Heart right ventricle (tissue), 16 donors: Measurements from ENCODE around the gene DNAH1. TPM values are rescaled to one million over a fixed set of nuclear protein-coding genes. Genes with fewer than 3 reads are reported as not detected.

Experiments
- ATAC-seq, 8 donors: fragments of 200-7000 bp; cut with Tn5 transposase; one replicate each; pipeline ENCODE4 v1.9.1; 2020; ENCODE audit warnings: mild to moderate bottlenecking in 8 of 8, moderate library complexity in 8 of 8, moderate number of reproducible peaks in 1 of 8
- DNase-seq, 2 donors: peaks; one replicate each; pipeline ENCODE4 v3.0.0-alpha.2; 2020
- H3K27ac ChIP-seq, 10 donors: fragments of 200-600 bp; sonication (generic) in 2 of 10; one replicate each; pipeline versions ENCODE4 v1.5.0 to v1.8.0; 2020 to 2022; ENCODE audit warnings: mild to moderate bottlenecking in 3 of 10
- H3K27me3 ChIP-seq, 7 donors: fragments of 200-600 bp; one replicate each; pipeline ENCODE4 v1.8.0; 2021 to 2022; ENCODE audit warnings: mild to moderate bottlenecking in 2 of 7
- H3K36me3 ChIP-seq, 9 donors: fragments of 200-600 bp; sonication (generic) in 1 of 9; one replicate each; pipeline versions ENCODE4 v1.5.0 to v1.8.0; 2020 to 2022; ENCODE audit warnings: mild to moderate bottlenecking in 2 of 9
- H3K4me1 ChIP-seq, 9 donors: fragments of 200-600 bp; sonication (generic) in 1 of 9; one replicate each; pipeline versions ENCODE4 v1.5.0 to v1.8.0; 2020 to 2022; ENCODE audit warnings: mild to moderate bottlenecking in 4 of 9
- H3K4me3 ChIP-seq, 10 donors: fragments of 200-600 bp; sonication (generic) in 2 of 10; one replicate each; pipeline versions ENCODE4 v1.5.0 to v1.8.0; 2020 to 2022; ENCODE audit warnings: mild to moderate bottlenecking in 7 of 10, moderate library complexity in 2 of 10
- H3K9me3 ChIP-seq, 11 donors: fragments of 200-600 bp in 10 of 11; sonication (generic) in 2 of 11; one replicate each; pipeline versions ENCODE4 v1.5.0 to v1.8.0; 2013 to 2022; ENCODE audit warnings: mild to moderate bottlenecking in 2 of 11, control low read depth in 1 of 11, moderate library complexity in 1 of 11
- CTCF ChIP-seq, 9 donors: fragments of 200-600 bp; sonication (generic) in 2 of 9; IDR thresholded peaks; one replicate each; pipeline versions ENCODE4 v1.5.0 to v1.8.0; 2021 to 2022; ENCODE audit warnings: antibody characterized with exemption in 9 of 9, mild to moderate bottlenecking in 5 of 9, moderate library complexity in 1 of 9
- WGBS, 2 donors: extraction: QIAGEN DNeasy Blood & Tissue Kit; methylation state at CpG; one replicate each; pipeline ENCODE4 v1.1.7; 2013; ENCODE audit warnings: inconsistent platforms in 1 of 2; 5-methylcytosine and 5-hydroxymethylcytosine counted together
- intact Hi-C, 10 donors: fragments of 100-400 bp; cut with DNase I; formaldehyde crosslinking; loops; one replicate each; pipeline versions ENCODE4 v1.11.1 to v1.14.2; 2022
- polyA plus RNA-seq, 2 donors: library from polyadenylated mRNA; stranded (reverse); fragments of 200-250 nt; gene quantifications; one replicate each; pipeline ENCODE4 v1.2.3, GENCODE V29; 2013
- total RNA-seq, 10 donors: library from RNA; stranded (reverse); fragmentation: NEBNext Ultra II Directional in 3 of 10; extraction: Animal tissue kit (Norgen Biotek cat#: 25700) in 3 of 10; gene quantifications; one replicate each; pipeline versions ENCODE4 v1.2.1 to v1.2.4, GENCODE V29; 2021 to 2023
- donor health status: Arrhythmogenic right ventricular cardiomyopathy.
- donor health status: ischemic (EF 13 %, LVEDD 7.1; RV severe dilation, severe dysfunction).
- donor health status: healthy with polysubstance abuse.
- donor health status: DM: no; HTN: yes; CAD: no.
- donor health status: DM: no; HTN: no; CAD: no.
- donor health status: ischemic (EF 25% LVEDD 6.9; RV normal size, moderate dysfunction).
- donor health status: ischemic (EF 25% LVEDD 5.7; RV mildly dilated, moderate dysfunction).
- donor health status: healthy.
- donor health status: DM: yes; HTN: yes; CAD: no.
- donor health status: Ischemic cardiomyopathy.
- donor health status: ischemic (EF 35%, LVEDD 5.7; RV mildly dilated, moderate dysfunction).
- donor health status: nonischemic (EF 11% LVEDD 7.7; RV severe dilation, severe dysfunction).
- donor health status: DM: yes; HTN: yes; CAD: no.
- donor health status: PGD.
- donor health status: ischemic (EF 29% LVEDD 5.4; RV normal size, mild dysfunction).
- donor health status: nonischemic (EF 23%, LVEDD 6.1; RV moderate dilation, normal function).

Gene DNAH1
- total and polyA plus RNA-seq, 12 donors: 0.99 to 6.4 (median 2.8) TPM

GRCh38 chr3:52429779-52430415, 113.8 kb downstream of the DNAH1 start:
- no peak overlapping the region for H3K4me3 ChIP-seq
- H3K27me3 ChIP-seq: no peaks in the 10 kb centered on the region
- H3K9me3 ChIP-seq: no peaks in the 10 kb centered on the region
- 68 to 70% methylated on average over 7 of the region's 7 CpGs for WGBS, 2 donors
- H3K4me1 ChIP-seq: peaks cover 32 to 64% (median 54%) of the 10 kb centered on the region in 9 donors
- H3K36me3 ChIP-seq: no peaks in the 10 kb centered on the region
- peak; percentile 39 to 67 (median 56) for ATAC-seq
- TF ChIP-seq CTCF (IDR thresholded peaks at IDR 0.05): no peak
- DNase-seq: peak in 1 of 2 donors; percentile 59
- H3K27ac ChIP-seq: peak overlapping the region; percentile 29 to 86 (median 59)
- intact Hi-C loops: loop anchor here in 3 of 10 donors (2.0 kb wide), 1 partner anchor 17 kb away; no protein-coding TSS in a partner anchor

DNA sequence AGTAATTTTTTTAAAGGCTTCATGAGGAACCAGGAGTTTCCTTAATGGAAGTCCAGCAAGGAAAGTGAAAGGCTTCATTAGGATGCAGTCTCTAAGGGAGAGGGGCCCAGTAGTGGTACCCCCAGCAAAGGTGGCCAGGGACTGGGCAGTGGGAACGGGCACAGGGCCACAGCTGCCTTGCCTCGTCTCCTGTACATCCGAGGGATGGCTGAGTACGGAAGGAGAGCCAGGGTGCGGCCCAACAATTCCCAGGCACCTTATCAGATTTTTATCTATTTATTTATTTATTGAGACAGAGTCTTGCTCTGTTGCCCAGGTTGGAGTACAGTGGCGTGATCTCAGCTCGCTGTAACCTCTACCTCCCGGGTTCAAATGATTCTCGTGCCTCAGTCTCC, 114.3 kb downstream of the DNAH1 start:
- no peaks in the 10 kb centered on the region for H3K9me3 ChIP-seq
- no peak for TF ChIP-seq CTCF (IDR thresholded peaks at IDR 0.05)
- peaks cover 34 to 68% (median 54%) of the 10 kb centered on the region in 9 donors for H3K4me1 ChIP-seq
- H3K36me3 ChIP-seq: no peaks in the 10 kb centered on the region
- intact Hi-C loops: no loop called here
- H3K27ac ChIP-seq: peak overlapping the region; percentile 29 to 86 (median 55)
- H3K27me3 ChIP-seq: no peaks in the 10 kb centered on the region
- H3K4me3 ChIP-seq: no peak overlapping the region
- 82 to 85% methylated on average over 9 of the region's 9 CpGs for WGBS, 2 donors
- DNase-seq (no peak), ATAC-seq (no peak)

DNA sequence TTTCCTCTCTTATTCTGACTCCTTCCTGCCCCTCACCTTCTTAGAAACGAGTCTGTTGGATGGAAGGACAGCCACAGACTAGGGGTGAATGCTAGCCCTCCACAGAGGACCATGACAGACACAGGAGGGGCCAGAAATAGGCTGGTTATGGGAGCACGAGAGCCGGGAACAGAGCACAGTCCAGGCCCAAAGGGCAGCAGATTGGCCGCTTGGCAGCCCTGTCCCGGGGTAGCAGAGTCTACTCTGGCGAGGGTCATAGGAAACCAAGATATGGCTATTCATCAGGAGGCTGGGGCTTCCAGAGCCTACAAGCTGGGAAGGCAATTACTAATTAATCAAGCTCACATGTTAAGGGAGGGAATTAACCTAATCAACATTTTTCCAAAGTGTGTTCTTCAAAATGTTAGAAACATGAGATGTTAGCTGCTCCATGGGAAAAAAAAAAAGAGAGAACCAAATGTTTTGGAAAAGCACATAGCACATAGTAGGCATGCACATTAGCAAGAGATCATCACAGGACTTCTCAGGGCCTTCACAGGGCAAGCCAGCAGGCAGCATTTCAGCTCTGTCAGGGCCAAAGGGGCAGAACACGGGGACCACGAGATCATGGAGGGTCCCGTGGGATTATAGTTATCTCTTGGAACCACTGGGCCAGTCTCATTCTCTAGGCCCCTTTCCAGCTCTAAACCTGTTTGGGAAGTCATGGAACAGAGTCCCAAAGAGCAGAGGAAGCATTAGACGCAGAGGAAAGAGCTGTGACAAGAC, 115.5 kb downstream of the DNAH1 start:
- peaks cover 34 to 78% (median 62%) of the 10 kb centered on the region in 9 donors for H3K4me1 ChIP-seq
- intact Hi-C loops: no loop called here
- ATAC-seq: peak in 2 of 8 donors; percentile 2
- 60 to 64% methylated on average over 10 of the region's 10 CpGs for WGBS, 2 donors
- H3K36me3 ChIP-seq: no peaks in the 10 kb centered on the region
- no peak for TF ChIP-seq CTCF (IDR thresholded peaks at IDR 0.05)
- DNase-seq: no peak
- H3K9me3 ChIP-seq: no peaks in the 10 kb centered on the region
- H3K27me3 ChIP-seq: no peaks in the 10 kb centered on the region
- H3K27ac ChIP-seq: peak overlapping the region in 9 of 10 donors; percentile 24 to 86 (median 76)
- H3K4me3 ChIP-seq: no peak overlapping the region

GRCh38 chr3:52432225-52432624, 116.1 kb downstream of the DNAH1 start:
- intact Hi-C loops: no loop called here
- peak overlapping the region; percentile 24 to 86 (median 72) for H3K27ac ChIP-seq
- 63 to 69% methylated on average over 6 of the region's 6 CpGs for WGBS, 2 donors
- peaks cover 34 to 84% (median 68%) of the 10 kb centered on the region in 9 donors for H3K4me1 ChIP-seq
- no peaks in the 10 kb centered on the region for H3K27me3 ChIP-seq
- no peaks in the 10 kb centered on the region for H3K36me3 ChIP-seq
- DNase-seq (no peak), ATAC-seq (no peak)
- H3K9me3 ChIP-seq: no peaks in the 10 kb centered on the region
- no peak overlapping the region for H3K4me3 ChIP-seq
- no peak for TF ChIP-seq CTCF (IDR thresholded peaks at IDR 0.05)
